Parathyroid adenoma (tissue), 2 donors: ENCODE data around the gene ODAD3.

Experiments
- H2AFZ ChIP-seq: fragments of 300-600 bp; sonication (generic); one replicate; pipeline ENCODE4 v1.7.0; 2017; ENCODE audit warnings: antibody characterized with exemption, mild to moderate bottlenecking
- H3K27ac ChIP-seq: fragments of 300-600 bp; sonication (generic); one replicate; pipeline ENCODE4 v1.7.0; 2017
- H3K27me3 ChIP-seq: fragments of 300-600 bp; sonication (generic); one replicate; pipeline ENCODE4 v1.7.0; 2017; ENCODE audit warnings: low read length; ENCODE audit not compliant: control insufficient read depth, insufficient read depth
- H3K36me3 ChIP-seq: fragments of 300-600 bp; sonication (generic); one replicate; pipeline ENCODE4 v1.7.0; 2017; ENCODE audit warnings: low read length; ENCODE audit not compliant: control insufficient read depth, insufficient read depth
- H3K4me1 ChIP-seq: fragments of 300-600 bp; sonication (generic); one replicate; pipeline ENCODE4 v1.7.0; 2017; ENCODE audit warnings: control low read depth
- H3K4me2 ChIP-seq: fragments of 300-600 bp; sonication (generic); one replicate; pipeline ENCODE4 v1.7.0; 2017; ENCODE audit warnings: low read length
- H3K4me3 ChIP-seq: fragments of 300-600 bp; sonication (generic); one replicate; pipeline ENCODE4 v1.7.0; 2017; ENCODE audit warnings: low read depth, low read length
- H3K79me2 ChIP-seq: fragments of 300-600 bp; sonication (generic); one replicate; pipeline ENCODE4 v1.7.0; 2017; ENCODE audit warnings: control low read depth
- H3K9ac ChIP-seq: fragments of 300-600 bp; sonication (generic); one replicate; pipeline ENCODE4 v1.7.0; 2017; ENCODE audit warnings: mild to moderate bottlenecking
- H3K9me3 ChIP-seq: fragments of 300-600 bp; sonication (generic); one replicate; pipeline ENCODE4 v1.7.0; 2017; ENCODE audit warnings: low read length; ENCODE audit not compliant: control insufficient read depth
- TF ChIP-seq, protein P1 (sequence below): fragments of 300-600 bp; sonication (generic); IDR thresholded peaks from one replicate; pipeline ENCODE4 v1.7.0; 2017; ENCODE audit warnings: antibody characterized with exemption, mild to moderate bottlenecking
- donor health status: primary hyperparathyroidism.

ODAD3 gene

DNA sequence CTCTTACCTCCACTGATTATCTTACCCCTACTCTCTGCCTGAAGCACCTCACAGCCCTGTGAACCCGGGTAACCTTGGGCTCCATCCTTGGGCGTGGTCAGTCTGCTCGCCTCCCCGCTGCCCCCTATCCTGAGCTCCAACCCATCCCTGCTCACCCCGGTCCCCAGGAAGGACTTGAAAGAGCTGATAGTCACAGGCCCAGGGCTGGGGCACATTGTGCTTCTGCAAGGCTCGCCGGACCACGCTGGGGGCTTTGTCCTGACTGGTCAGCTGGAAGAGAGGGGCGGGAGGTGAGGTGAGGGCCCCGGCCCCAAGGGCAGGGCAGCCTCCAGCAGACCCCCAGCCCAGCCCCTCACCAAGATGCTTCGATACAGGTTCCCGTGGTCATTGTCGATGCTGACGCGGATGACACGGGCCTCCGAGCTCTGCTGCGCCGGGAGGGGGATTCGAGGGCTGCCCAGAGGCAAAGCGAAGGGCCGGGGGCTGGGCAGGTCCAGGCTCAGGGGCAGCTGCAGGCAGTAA, 37.8 kb downstream of the ODAD3 start:
- no peaks in the 10 kb centered on the region for H3K4me1 ChIP-seq
- no peak overlapping the region for H3K4me3 ChIP-seq
- H2AFZ ChIP-seq: no peak overlapping the region
- no peaks in the 10 kb centered on the region for H3K27me3 ChIP-seq
- no peaks in the 10 kb centered on the region for H3K79me2 ChIP-seq
- no peaks in the 10 kb centered on the region for H3K36me3 ChIP-seq
- no peaks in the 10 kb centered on the region for H3K9me3 ChIP-seq
- TF ChIP-seq, protein P1, sequence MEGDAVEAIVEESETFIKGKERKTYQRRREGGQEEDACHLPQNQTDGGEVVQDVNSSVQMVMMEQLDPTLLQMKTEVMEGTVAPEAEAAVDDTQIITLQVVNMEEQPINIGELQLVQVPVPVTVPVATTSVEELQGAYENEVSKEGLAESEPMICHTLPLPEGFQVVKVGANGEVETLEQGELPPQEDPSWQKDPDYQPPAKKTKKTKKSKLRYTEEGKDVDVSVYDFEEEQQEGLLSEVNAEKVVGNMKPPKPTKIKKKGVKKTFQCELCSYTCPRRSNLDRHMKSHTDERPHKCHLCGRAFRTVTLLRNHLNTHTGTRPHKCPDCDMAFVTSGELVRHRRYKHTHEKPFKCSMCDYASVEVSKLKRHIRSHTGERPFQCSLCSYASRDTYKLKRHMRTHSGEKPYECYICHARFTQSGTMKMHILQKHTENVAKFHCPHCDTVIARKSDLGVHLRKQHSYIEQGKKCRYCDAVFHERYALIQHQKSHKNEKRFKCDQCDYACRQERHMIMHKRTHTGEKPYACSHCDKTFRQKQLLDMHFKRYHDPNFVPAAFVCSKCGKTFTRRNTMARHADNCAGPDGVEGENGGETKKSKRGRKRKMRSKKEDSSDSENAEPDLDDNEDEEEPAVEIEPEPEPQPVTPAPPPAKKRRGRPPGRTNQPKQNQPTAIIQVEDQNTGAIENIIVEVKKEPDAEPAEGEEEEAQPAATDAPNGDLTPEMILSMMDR: no peak
- no peak overlapping the region for H3K9ac ChIP-seq
- no peak overlapping the region for H3K27ac ChIP-seq
- no peak overlapping the region for H3K4me2 ChIP-seq

DNA sequence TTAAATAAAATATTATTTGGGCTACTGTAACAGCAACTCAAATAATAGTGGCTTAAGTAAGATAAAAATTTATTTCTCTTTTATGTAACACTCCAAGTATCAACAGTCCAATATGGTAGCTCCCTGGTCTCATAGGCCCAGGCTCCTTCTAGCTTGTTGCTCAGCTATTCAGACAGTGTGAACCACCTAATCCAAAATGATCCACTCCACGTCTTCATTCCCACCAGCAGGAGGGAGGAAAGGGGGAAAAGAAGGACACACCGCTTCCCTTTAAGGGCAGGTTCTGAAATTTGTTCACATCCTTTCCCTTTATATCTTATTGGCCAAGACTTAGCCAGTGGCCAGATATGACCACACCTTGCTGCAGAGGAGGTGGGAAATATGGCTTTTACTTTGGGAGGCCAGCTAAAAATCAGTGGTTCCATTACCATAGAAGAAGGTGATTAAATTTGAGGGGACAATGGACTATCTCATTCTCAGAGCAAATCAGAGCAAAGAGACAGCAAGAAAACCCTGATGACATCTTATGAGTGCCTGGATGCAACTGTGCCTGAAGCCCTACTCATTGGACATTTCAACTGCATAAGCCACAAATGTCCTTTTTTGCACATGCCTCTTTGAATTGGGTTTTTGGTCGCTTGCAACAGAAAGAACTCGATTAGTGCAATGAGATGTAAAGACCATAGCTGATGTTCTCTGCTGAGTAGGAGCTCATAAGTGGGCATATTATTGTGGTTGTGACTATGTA, 43.8 kb downstream of the ODAD3 start:
- no peak overlapping the region for H3K9ac ChIP-seq
- no peak overlapping the region for H3K4me3 ChIP-seq
- no peaks in the 10 kb centered on the region for H3K79me2 ChIP-seq
- H3K4me2 ChIP-seq: no peak overlapping the region
- H3K27me3 ChIP-seq: no peaks in the 10 kb centered on the region
- H3K36me3 ChIP-seq: no peaks in the 10 kb centered on the region
- TF ChIP-seq, protein P1: no peak
- no peak overlapping the region for H2AFZ ChIP-seq
- no peaks in the 10 kb centered on the region for H3K4me1 ChIP-seq
- H3K27ac ChIP-seq: no peak overlapping the region
- no peaks in the 10 kb centered on the region for H3K9me3 ChIP-seq

DNA sequence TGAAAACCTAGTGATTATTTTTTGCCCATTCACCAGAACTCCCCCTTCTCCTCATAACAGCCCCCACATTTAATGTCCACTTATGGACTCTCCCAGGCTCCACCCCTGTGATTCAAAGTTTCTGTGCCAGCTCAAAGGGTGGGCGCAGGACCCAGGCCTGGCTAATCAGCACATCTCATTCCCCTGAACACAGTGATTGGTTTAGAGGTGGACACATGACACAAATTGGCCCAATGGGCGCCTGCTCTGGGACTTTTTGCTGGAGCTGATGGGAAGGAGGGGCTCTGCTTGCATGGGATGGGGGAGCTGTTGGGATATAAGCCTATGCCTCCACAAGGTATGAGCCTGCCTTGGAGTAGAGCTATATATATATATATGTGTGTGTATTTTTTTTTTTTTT, 44.6 kb downstream of the ODAD3 start:
- H3K36me3 ChIP-seq: no peaks in the 10 kb centered on the region
- no peak overlapping the region for H3K4me3 ChIP-seq
- no peak overlapping the region for H3K9ac ChIP-seq
- no peaks in the 10 kb centered on the region for H3K27me3 ChIP-seq
- H3K4me1 ChIP-seq: no peaks in the 10 kb centered on the region
- no peak overlapping the region for H3K27ac ChIP-seq
- no peak overlapping the region for H2AFZ ChIP-seq
- H3K79me2 ChIP-seq: no peaks in the 10 kb centered on the region
- no peak overlapping the region for H3K4me2 ChIP-seq
- TF ChIP-seq, protein P1: no peak
- H3K9me3 ChIP-seq: no peaks in the 10 kb centered on the region

DNA sequence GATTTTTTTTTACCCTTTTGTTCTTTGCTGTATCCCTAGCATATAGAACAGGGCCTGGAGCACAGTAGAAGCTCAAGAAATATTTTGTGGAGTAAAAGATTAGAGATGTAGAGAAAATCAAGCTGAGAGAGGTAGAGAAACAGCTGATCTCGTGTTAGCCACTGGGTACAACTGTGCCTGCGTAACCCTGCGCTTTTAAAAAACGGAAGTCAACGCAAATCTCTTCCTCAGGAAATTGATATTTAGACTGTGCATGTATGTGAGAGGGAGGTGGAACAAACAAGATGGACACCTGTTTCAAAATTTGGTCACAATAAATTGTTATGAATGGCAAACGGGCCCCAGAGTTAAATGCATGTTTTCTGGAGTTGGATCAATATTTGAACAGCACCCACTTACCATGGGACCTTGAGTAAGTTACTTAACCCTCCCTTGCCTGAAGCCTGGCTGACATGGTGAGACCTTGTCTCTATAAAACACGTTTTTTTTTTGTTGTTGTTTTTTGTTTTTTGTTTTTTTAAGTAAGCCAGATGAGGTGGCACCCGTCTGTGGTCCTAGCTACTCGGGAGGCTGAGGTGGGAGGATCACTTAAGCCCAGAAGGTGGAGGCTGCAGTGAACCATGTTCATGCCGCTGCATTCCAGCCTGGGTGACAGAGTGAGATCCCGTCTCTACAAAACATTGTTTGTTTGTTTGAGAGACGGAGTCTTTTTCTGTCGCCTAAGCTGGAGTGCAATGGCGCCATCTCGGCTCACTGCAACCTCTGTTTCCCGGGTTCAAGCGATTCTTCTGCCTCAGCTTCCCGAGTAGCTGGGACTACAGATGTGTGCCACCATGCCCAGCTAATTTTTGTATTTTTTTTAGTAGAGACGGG, 47.5 kb downstream of the ODAD3 start:
- Histone ChIP-seq H3K9ac (no peak overlapping the region), H3K79me2 (no peaks in the 10 kb centered on the region), H3K4me2 (no peak overlapping the region), H2AFZ (no peak overlapping the region), H3K4me1 (no peaks in the 10 kb centered on the region), H3K9me3 (no peaks in the 10 kb centered on the region), H3K27ac (no peak overlapping the region), H3K36me3 (no peaks in the 10 kb centered on the region), H3K4me3 (no peak overlapping the region), H3K27me3 (no peaks in the 10 kb centered on the region)
- TF ChIP-seq, protein P1: no peak
